Measurements from ENCODE around the gene NR2E1.

Gene NR2E1

DNA sequence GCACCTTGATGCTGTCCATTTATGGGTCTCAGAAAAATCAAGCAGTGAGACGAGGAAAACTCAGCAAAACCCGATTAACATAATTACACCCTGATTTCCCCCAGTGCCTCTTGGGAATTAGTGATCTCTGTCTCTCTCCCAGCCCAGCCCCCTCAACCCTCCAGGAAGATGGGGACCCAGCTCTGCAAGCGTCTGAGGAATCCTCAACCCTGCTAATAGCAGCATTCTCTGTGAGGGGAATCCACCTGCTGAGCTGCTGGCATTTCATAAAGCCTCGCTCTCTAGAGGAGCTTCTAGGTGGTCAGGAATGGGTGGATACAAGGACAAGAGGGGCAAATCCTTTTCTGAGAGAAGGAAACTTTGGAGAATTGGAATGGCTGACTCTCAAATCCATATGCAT lies 13.9 kb downstream of the NR2E1 start:
- H3K18ac ChIP-seq (ENCODE audit: low read depth in 1 of 2, low read length in 2 of 2) = no peak overlapping the region
- H3K27me3 ChIP-seq (ENCODE audit: control insufficient read depth in 1 of 2, insufficient read depth in 1 of 2, low read length in 2 of 2) = peaks cover 54 to 71% of the 10 kb centered on the region in 2 experiments
- H3K4me1 ChIP-seq (ENCODE audit: control insufficient read depth, insufficient read depth, low read depth, low read length) = peaks cover 16% of the 10 kb centered on the region
- no peaks in the 10 kb centered on the region for H3K79me1 ChIP-seq (replicated peaks; ENCODE audit: low read length, poor library complexity, severe bottlenecking)
- no peak overlapping the region for H3K23ac ChIP-seq (ENCODE audit: low read length in 2 of 2)
- H2BK5ac ChIP-seq (ENCODE audit: low read depth, low read length, poor library complexity, severe bottlenecking) = no peak overlapping the region
- no peak overlapping the region for H4K91ac ChIP-seq (ENCODE audit: low read length)
- H3K27ac ChIP-seq (ENCODE audit: low read length, poor library complexity, severe bottlenecking) = no peak overlapping the region
- H3K4me3 ChIP-seq (ENCODE audit: insufficient read depth in 1 of 2, low read depth in 1 of 2, low read length in 2 of 2) = no peak overlapping the region
- 20% methylated on average over 4 of the region's 4 CpGs for WGBS
- no peak overlapping the region for H2AFZ ChIP-seq (ENCODE audit: low read depth, low read length)
- H4K8ac ChIP-seq (ENCODE audit: low read length) = no peak overlapping the region
- no peak for DNase-seq
- no peak overlapping the region for H2BK120ac ChIP-seq (ENCODE audit: low read depth, low read length)
- H2AK5ac ChIP-seq (ENCODE audit: low read length, severe bottlenecking) = no peak overlapping the region
- H3K9ac ChIP-seq (ENCODE audit: low read length) = no peak overlapping the region
- H3K9me3 ChIP-seq (ENCODE audit: control insufficient read depth, low read length) = peaks cover 2% of the 10 kb centered on the region
- H3K14ac ChIP-seq (ENCODE audit: low read length in 2 of 2) = no peak overlapping the region
- no peak overlapping the region for H3K4me2 ChIP-seq (ENCODE audit: low read length, poor library complexity, severe bottlenecking)
- no peaks in the 10 kb centered on the region for H3K36me3 ChIP-seq (ENCODE audit: control insufficient read depth in 1 of 2, insufficient read depth in 2 of 2, low read depth in 1 of 2, low read length in 2 of 2)
- H2BK15ac ChIP-seq (ENCODE audit: low read depth, poor library complexity, severe bottlenecking) = no peak overlapping the region
- no peak overlapping the region for H2BK12ac ChIP-seq (ENCODE audit: low read length in 2 of 2)
- no peak overlapping the region for H3K4ac ChIP-seq (ENCODE audit: low read depth in 1 of 2, low read length in 2 of 2)

DNA sequence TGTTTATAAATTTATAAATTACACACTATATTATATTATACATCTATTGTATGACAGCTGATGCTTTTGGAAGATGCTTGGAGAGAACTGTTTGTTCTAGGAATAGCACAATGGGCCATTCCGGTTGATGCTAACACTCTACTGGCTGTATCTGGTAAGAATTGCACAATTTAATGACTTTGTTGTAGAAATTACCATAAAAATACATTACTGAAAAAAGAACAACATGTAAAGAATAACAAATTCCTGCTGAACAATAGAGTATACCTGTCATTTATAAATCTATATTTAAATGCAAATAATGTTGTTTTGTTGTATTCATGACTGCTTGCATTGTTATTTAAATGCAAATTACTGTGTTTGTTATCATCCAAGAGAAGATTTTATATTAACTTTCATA lies 14.4 kb downstream of the NR2E1 start:
- H3K23ac ChIP-seq (ENCODE audit: low read length in 2 of 2) = no peak overlapping the region
- no peaks in the 10 kb centered on the region for H3K79me1 ChIP-seq (replicated peaks; ENCODE audit: low read length, poor library complexity, severe bottlenecking)
- no CpG with 5 or more reads among the region's 1 CpG for whole genome bisulfite sequencing

DNA sequence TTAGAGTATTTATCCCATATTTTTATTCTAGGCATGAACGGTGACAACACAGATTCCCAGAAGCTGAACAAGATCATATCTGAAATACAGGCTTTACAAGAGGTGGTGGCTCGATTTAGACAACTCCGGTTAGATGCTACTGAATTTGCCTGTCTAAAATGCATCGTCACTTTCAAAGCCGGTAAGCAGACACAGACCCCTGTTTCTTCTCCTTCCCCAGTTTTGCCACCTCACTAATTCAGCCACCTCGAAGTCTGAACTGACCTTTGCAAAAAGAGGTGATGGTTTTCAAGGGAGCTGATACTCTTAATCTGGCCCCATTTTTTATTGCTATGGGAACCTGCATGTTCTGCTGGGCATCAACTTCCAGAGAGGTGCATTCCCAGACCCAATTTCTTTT lies 15.0 kb downstream of the NR2E1 start:
- H3K18ac ChIP-seq (ENCODE audit: low read depth in 1 of 2, low read length in 2 of 2) = no peak overlapping the region
- H2BK15ac ChIP-seq (ENCODE audit: low read depth, poor library complexity, severe bottlenecking) = no peak overlapping the region
- no peak overlapping the region for H2AK5ac ChIP-seq (ENCODE audit: low read length, severe bottlenecking)
- H3K14ac ChIP-seq (ENCODE audit: low read length in 2 of 2) = no peak overlapping the region
- no peak overlapping the region for H3K27ac ChIP-seq (ENCODE audit: low read length, poor library complexity, severe bottlenecking)
- H2AFZ ChIP-seq (ENCODE audit: low read depth, low read length) = no peak overlapping the region
- no peak overlapping the region for H2BK5ac ChIP-seq (ENCODE audit: low read depth, low read length, poor library complexity, severe bottlenecking)
- no peaks in the 10 kb centered on the region for H3K79me1 ChIP-seq (replicated peaks; ENCODE audit: low read length, poor library complexity, severe bottlenecking)
- H3K4me1 ChIP-seq (ENCODE audit: control insufficient read depth, insufficient read depth, low read depth, low read length) = peaks cover 8% of the 10 kb centered on the region
- H3K4me2 ChIP-seq (ENCODE audit: low read length, poor library complexity, severe bottlenecking) = no peak overlapping the region
- no peaks in the 10 kb centered on the region for H3K9me3 ChIP-seq (ENCODE audit: control insufficient read depth, low read length)
- H3K27me3 ChIP-seq (ENCODE audit: control insufficient read depth in 1 of 2, insufficient read depth in 1 of 2, low read length in 2 of 2) = peaks cover 50 to 71% of the 10 kb centered on the region in 2 experiments
- no peak overlapping the region for H4K91ac ChIP-seq (ENCODE audit: low read length)
- WGBS = 77% methylated on average over 4 of the region's 6 CpGs
- H3K9ac ChIP-seq (ENCODE audit: low read length) = no peak overlapping the region
- H2BK120ac ChIP-seq (ENCODE audit: low read depth, low read length) = no peak overlapping the region
- no peaks in the 10 kb centered on the region for H3K36me3 ChIP-seq (ENCODE audit: control insufficient read depth in 1 of 2, insufficient read depth in 2 of 2, low read depth in 1 of 2, low read length in 2 of 2)
- DNase-seq = no peak
- H4K8ac ChIP-seq (ENCODE audit: low read length) = no peak overlapping the region
- no peak overlapping the region for H3K23ac ChIP-seq (ENCODE audit: low read length in 2 of 2)
- H3K4ac ChIP-seq (ENCODE audit: low read depth in 1 of 2, low read length in 2 of 2) = no peak overlapping the region
- H2BK12ac ChIP-seq (ENCODE audit: low read length in 2 of 2) = no peak overlapping the region
- H3K4me3 ChIP-seq (ENCODE audit: insufficient read depth in 1 of 2, low read depth in 1 of 2, low read length in 2 of 2) = no peak overlapping the region

More for the DNA sequence above, 14.4 kb downstream of the NR2E1 start:
- no peaks in the 10 kb centered on the region for H3K36me3 ChIP-seq (ENCODE audit: control insufficient read depth in 1 of 2, insufficient read depth in 2 of 2, low read depth in 1 of 2, low read length in 2 of 2)
- H2BK120ac ChIP-seq (ENCODE audit: low read depth, low read length) = no peak overlapping the region
- H3K27me3 ChIP-seq (ENCODE audit: control insufficient read depth in 1 of 2, insufficient read depth in 1 of 2, low read length in 2 of 2) = peaks cover 50 to 71% of the 10 kb centered on the region in 2 experiments
- no peak overlapping the region for H4K8ac ChIP-seq (ENCODE audit: low read length)
- no peak overlapping the region for H2AFZ ChIP-seq (ENCODE audit: low read depth, low read length)
- H4K91ac ChIP-seq (ENCODE audit: low read length) = no peak overlapping the region
- H2BK15ac ChIP-seq (ENCODE audit: low read depth, poor library complexity, severe bottlenecking) = no peak overlapping the region
- H2AK5ac ChIP-seq (ENCODE audit: low read length, severe bottlenecking) = no peak overlapping the region
- no peaks in the 10 kb centered on the region for H3K9me3 ChIP-seq (ENCODE audit: control insufficient read depth, low read length)
- H3K14ac ChIP-seq (ENCODE audit: low read length in 2 of 2) = no peak overlapping the region
- no peak overlapping the region for H2BK12ac ChIP-seq (ENCODE audit: low read length in 2 of 2)
- H3K4me1 ChIP-seq (ENCODE audit: control insufficient read depth, insufficient read depth, low read depth, low read length) = peaks cover 12% of the 10 kb centered on the region
- H3K4me2 ChIP-seq (ENCODE audit: low read length, poor library complexity, severe bottlenecking) = no peak overlapping the region
- no peak overlapping the region for H3K4ac ChIP-seq (ENCODE audit: low read depth in 1 of 2, low read length in 2 of 2)
- H3K27ac ChIP-seq (ENCODE audit: low read length, poor library complexity, severe bottlenecking) = no peak overlapping the region
- H3K9ac ChIP-seq (ENCODE audit: low read length) = no peak overlapping the region
- no peak overlapping the region for H3K18ac ChIP-seq (ENCODE audit: low read depth in 1 of 2, low read length in 2 of 2)
- no peak overlapping the region for H2BK5ac ChIP-seq (ENCODE audit: low read depth, low read length, poor library complexity, severe bottlenecking)
- DNase-seq = no peak
- H3K4me3 ChIP-seq (ENCODE audit: insufficient read depth in 1 of 2, low read depth in 1 of 2, low read length in 2 of 2) = no peak overlapping the region

DNA sequence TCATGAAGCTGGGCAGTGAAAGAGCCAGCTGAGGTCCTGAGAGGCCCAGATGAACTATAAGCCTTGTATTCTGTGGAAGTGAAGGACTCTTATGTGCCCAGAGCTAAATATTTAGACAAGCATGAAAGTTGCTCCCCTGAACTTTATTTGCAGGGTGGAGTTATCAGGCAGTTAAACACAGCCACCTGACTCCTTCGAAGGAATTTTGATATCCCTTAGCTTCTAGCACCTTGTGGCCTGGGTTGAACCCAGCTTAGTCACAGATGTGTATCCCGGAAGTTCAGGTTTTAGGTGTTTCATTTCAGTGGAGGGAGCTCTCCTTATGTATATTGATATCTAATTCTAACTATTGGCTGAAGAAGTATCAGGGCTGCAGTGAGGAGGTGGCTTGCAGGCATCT lies 20.4 kb downstream of the NR2E1 start:
- Histone ChIP-seq H3K9ac (ENCODE audit: low read length) (no peak overlapping the region), H2BK12ac (ENCODE audit: low read length in 2 of 2) (no peak overlapping the region), H3K27ac (ENCODE audit: low read length, poor library complexity, severe bottlenecking) (no peak overlapping the region), H4K8ac (ENCODE audit: low read length) (no peak overlapping the region), H3K18ac (ENCODE audit: low read depth in 1 of 2, low read length in 2 of 2) (no peak overlapping the region), H3K4me1 (ENCODE audit: control insufficient read depth, insufficient read depth, low read depth, low read length) (no peaks in the 10 kb centered on the region), H2BK5ac (ENCODE audit: low read depth, low read length, poor library complexity, severe bottlenecking) (no peak overlapping the region), H4K91ac (ENCODE audit: low read length) (no peak overlapping the region), H3K27me3 (ENCODE audit: control insufficient read depth in 1 of 2, insufficient read depth in 1 of 2, low read length in 2 of 2) (peaks cover 33 to 50% of the 10 kb centered on the region in 2 experiments), H3K36me3 (ENCODE audit: control insufficient read depth in 1 of 2, insufficient read depth in 2 of 2, low read depth in 1 of 2, low read length in 2 of 2) (no peaks in the 10 kb centered on the region), H3K4ac (ENCODE audit: low read depth in 1 of 2, low read length in 2 of 2) (no peak overlapping the region), H3K79me1 (replicated peaks; ENCODE audit: low read length, poor library complexity, severe bottlenecking) (no peaks in the 10 kb centered on the region), H2AFZ (ENCODE audit: low read depth, low read length) (no peak overlapping the region), H2BK15ac (ENCODE audit: low read depth, poor library complexity, severe bottlenecking) (no peak overlapping the region), H2AK5ac (ENCODE audit: low read length, severe bottlenecking) (no peak overlapping the region), H3K9me3 (ENCODE audit: control insufficient read depth, low read length) (no peaks in the 10 kb centered on the region), H3K14ac (ENCODE audit: low read length in 2 of 2) (no peak overlapping the region), H3K4me2 (ENCODE audit: low read length, poor library complexity, severe bottlenecking) (no peak overlapping the region), H3K4me3 (ENCODE audit: insufficient read depth in 1 of 2, low read depth in 1 of 2, low read length in 2 of 2) (no peak overlapping the region), H2BK120ac (ENCODE audit: low read depth, low read length) (no peak overlapping the region), H3K23ac (ENCODE audit: low read length in 2 of 2) (no peak overlapping the region)
- 87% methylated on average over 2 of the region's 2 CpGs for WGBS
- no peak for DNase-seq

All from mesenchymal stem cell (in vitro differentiated cells and primary cell).